WTC11 (cell line): ENCODE measurements around the gene UBAC2.

ENCODE experiments used
- RELA ChIP-seq: sonication (generic); formaldehyde crosslinking; IDR thresholded peaks from 2 replicates; pipeline ENCODE4 v1.8.1; 2022; ENCODE audit warnings: missing genetic modification reagents, mild to moderate bottlenecking, borderline replicate concordance
- SMAD3 ChIP-seq: sonication (generic); formaldehyde crosslinking; IDR thresholded peaks from 2 replicates; pipeline ENCODE4 v1.8.0; 2022; ENCODE audit warnings: missing genetic modification reagents, mild to moderate bottlenecking, borderline replicate concordance
- TF ChIP-seq, protein P1 (sequence below): fragments of 200-600 bp; IDR thresholded peaks from 2 replicates; pipeline ENCODE4 v1.8.0; 2022; ENCODE audit warnings: antibody characterized with exemption
- TF ChIP-seq, protein P2 (sequence below): sonication (generic); formaldehyde crosslinking; IDR thresholded peaks from 2 replicates; pipeline ENCODE4 v1.8.0; 2022; ENCODE audit warnings: mild to moderate bottlenecking, missing genetic modification reagents
- TF ChIP-seq, protein P3 (sequence below): sonication (generic); formaldehyde crosslinking; IDR thresholded peaks from 2 replicates; pipeline ENCODE4 v1.8.0; 2022; ENCODE audit warnings: mild to moderate bottlenecking, missing genetic modification reagents
- TF ChIP-seq, protein P4 (sequence below): sonication (generic); formaldehyde crosslinking; IDR thresholded peaks from 2 replicates; pipeline ENCODE4 v1.8.1; 2022; ENCODE audit warnings: low read depth, missing genetic modification reagents, borderline replicate concordance
- TF ChIP-seq, protein P5 (sequence below): sonication (generic); formaldehyde crosslinking; IDR thresholded peaks from 2 replicates; pipeline ENCODE4 v1.8.1; 2022; ENCODE audit warnings: mild to moderate bottlenecking, moderate library complexity, missing genetic modification reagents
- TF ChIP-seq, protein P6 (sequence below): fragments of 250-450 bp; sonication (Bioruptor Pico); IDR thresholded peaks from 2 replicates; pipeline ENCODE4 v1.8.0; 2021; ENCODE audit warnings: mild to moderate bottlenecking

DNA sequence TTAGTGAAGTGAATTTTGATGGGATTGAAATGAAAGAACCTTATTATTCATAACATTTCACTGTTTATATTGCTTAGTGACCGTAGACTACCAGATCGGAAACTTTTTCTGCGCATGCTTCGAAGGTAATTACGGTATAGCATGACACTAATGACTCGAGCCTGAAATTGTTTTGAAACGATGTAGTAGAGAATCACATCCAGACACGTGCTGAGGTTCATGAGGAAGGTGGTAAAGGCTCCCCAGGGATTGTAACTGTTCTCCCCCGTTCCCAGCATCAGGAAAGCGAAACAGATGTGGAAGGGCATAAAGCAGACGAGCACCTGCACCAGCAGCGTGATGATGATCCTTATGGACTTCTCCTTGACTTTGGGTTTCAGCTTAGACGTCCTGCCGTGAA lies 54.2 kb downstream of the UBAC2 start:
- TF ChIP-seq, protein P1, sequence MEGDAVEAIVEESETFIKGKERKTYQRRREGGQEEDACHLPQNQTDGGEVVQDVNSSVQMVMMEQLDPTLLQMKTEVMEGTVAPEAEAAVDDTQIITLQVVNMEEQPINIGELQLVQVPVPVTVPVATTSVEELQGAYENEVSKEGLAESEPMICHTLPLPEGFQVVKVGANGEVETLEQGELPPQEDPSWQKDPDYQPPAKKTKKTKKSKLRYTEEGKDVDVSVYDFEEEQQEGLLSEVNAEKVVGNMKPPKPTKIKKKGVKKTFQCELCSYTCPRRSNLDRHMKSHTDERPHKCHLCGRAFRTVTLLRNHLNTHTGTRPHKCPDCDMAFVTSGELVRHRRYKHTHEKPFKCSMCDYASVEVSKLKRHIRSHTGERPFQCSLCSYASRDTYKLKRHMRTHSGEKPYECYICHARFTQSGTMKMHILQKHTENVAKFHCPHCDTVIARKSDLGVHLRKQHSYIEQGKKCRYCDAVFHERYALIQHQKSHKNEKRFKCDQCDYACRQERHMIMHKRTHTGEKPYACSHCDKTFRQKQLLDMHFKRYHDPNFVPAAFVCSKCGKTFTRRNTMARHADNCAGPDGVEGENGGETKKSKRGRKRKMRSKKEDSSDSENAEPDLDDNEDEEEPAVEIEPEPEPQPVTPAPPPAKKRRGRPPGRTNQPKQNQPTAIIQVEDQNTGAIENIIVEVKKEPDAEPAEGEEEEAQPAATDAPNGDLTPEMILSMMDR, result no peak
- TF ChIP-seq, protein P2, sequence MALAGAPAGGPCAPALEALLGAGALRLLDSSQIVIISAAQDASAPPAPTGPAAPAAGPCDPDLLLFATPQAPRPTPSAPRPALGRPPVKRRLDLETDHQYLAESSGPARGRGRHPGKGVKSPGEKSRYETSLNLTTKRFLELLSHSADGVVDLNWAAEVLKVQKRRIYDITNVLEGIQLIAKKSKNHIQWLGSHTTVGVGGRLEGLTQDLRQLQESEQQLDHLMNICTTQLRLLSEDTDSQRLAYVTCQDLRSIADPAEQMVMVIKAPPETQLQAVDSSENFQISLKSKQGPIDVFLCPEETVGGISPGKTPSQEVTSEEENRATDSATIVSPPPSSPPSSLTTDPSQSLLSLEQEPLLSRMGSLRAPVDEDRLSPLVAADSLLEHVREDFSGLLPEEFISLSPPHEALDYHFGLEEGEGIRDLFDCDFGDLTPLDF (CRISPR knock-in tag), result no peak
- TF ChIP-seq, protein P3, sequence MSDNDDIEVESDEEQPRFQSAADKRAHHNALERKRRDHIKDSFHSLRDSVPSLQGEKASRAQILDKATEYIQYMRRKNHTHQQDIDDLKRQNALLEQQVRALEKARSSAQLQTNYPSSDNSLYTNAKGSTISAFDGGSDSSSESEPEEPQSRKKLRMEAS (CRISPR knock-in tag), result no peak
- TF ChIP-seq SMAD3 (CRISPR knock-in tag), result no peak
- TF ChIP-seq, protein P4, sequence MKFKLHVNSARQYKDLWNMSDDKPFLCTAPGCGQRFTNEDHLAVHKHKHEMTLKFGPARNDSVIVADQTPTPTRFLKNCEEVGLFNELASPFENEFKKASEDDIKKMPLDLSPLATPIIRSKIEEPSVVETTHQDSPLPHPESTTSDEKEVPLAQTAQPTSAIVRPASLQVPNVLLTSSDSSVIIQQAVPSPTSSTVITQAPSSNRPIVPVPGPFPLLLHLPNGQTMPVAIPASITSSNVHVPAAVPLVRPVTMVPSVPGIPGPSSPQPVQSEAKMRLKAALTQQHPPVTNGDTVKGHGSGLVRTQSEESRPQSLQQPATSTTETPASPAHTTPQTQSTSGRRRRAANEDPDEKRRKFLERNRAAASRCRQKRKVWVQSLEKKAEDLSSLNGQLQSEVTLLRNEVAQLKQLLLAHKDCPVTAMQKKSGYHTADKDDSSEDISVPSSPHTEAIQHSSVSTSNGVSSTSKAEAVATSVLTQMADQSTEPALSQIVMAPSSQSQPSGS (CRISPR knock-in tag), result no peak
- TF ChIP-seq, protein P5, sequence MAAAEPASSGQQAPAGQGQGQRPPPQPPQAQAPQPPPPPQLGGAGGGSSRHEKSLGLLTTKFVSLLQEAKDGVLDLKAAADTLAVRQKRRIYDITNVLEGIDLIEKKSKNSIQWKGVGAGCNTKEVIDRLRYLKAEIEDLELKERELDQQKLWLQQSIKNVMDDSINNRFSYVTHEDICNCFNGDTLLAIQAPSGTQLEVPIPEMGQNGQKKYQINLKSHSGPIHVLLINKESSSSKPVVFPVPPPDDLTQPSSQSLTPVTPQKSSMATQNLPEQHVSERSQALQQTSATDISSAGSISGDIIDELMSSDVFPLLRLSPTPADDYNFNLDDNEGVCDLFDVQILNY (CRISPR knock-in tag), result no peak
- TF ChIP-seq, protein P6, sequence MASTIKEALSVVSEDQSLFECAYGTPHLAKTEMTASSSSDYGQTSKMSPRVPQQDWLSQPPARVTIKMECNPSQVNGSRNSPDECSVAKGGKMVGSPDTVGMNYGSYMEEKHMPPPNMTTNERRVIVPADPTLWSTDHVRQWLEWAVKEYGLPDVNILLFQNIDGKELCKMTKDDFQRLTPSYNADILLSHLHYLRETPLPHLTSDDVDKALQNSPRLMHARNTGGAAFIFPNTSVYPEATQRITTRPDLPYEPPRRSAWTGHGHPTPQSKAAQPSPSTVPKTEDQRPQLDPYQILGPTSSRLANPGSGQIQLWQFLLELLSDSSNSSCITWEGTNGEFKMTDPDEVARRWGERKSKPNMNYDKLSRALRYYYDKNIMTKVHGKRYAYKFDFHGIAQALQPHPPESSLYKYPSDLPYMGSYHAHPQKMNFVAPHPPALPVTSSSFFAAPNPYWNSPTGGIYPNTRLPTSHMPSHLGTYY (CRISPR knock-in tag), result no peak
- TF ChIP-seq RELA (CRISPR knock-in tag), result no peak
